Heart right ventricle (tissue), 16 donors: ENCODE measurements around the gene MED28. TPM values are rescaled to one million over a fixed set of nuclear protein-coding genes. Genes with fewer than 3 reads are reported as not detected.

ENCODE experiments used
- ATAC-seq, 8 donors: fragments of 200-7000 bp; cut with Tn5 transposase; one replicate each; pipeline ENCODE4 v1.9.1; 2020; ENCODE audit warnings: mild to moderate bottlenecking in 8 of 8, moderate library complexity in 8 of 8, moderate number of reproducible peaks in 1 of 8
- DNase-seq, 2 donors: peaks; one replicate each; pipeline ENCODE4 v3.0.0-alpha.2; 2020
- H3K27ac ChIP-seq, 10 donors: fragments of 200-600 bp; sonication (generic) in 2 of 10; one replicate each; pipeline versions ENCODE4 v1.5.0 to v1.8.0; 2020 to 2022; ENCODE audit warnings: mild to moderate bottlenecking in 3 of 10
- H3K27me3 ChIP-seq, 7 donors: fragments of 200-600 bp; one replicate each; pipeline ENCODE4 v1.8.0; 2021 to 2022; ENCODE audit warnings: mild to moderate bottlenecking in 2 of 7
- H3K36me3 ChIP-seq, 9 donors: fragments of 200-600 bp; sonication (generic) in 1 of 9; one replicate each; pipeline versions ENCODE4 v1.5.0 to v1.8.0; 2020 to 2022; ENCODE audit warnings: mild to moderate bottlenecking in 2 of 9
- H3K4me1 ChIP-seq, 9 donors: fragments of 200-600 bp; sonication (generic) in 1 of 9; one replicate each; pipeline versions ENCODE4 v1.5.0 to v1.8.0; 2020 to 2022; ENCODE audit warnings: mild to moderate bottlenecking in 4 of 9
- H3K4me3 ChIP-seq, 10 donors: fragments of 200-600 bp; sonication (generic) in 2 of 10; one replicate each; pipeline versions ENCODE4 v1.5.0 to v1.8.0; 2020 to 2022; ENCODE audit warnings: mild to moderate bottlenecking in 7 of 10, moderate library complexity in 2 of 10
- H3K9me3 ChIP-seq, 11 donors: fragments of 200-600 bp in 10 of 11; sonication (generic) in 2 of 11; one replicate each; pipeline versions ENCODE4 v1.5.0 to v1.8.0; 2013 to 2022; ENCODE audit warnings: mild to moderate bottlenecking in 2 of 11, control low read depth in 1 of 11, moderate library complexity in 1 of 11
- CTCF ChIP-seq, 9 donors: fragments of 200-600 bp; sonication (generic) in 2 of 9; IDR thresholded peaks; one replicate each; pipeline versions ENCODE4 v1.5.0 to v1.8.0; 2021 to 2022; ENCODE audit warnings: antibody characterized with exemption in 9 of 9, mild to moderate bottlenecking in 5 of 9, moderate library complexity in 1 of 9
- WGBS, 2 donors: extraction: QIAGEN DNeasy Blood & Tissue Kit; methylation state at CpG; one replicate each; pipeline ENCODE4 v1.1.7; 2013; ENCODE audit warnings: inconsistent platforms in 1 of 2; 5-methylcytosine and 5-hydroxymethylcytosine counted together
- intact Hi-C, 10 donors: fragments of 100-400 bp; cut with DNase I; formaldehyde crosslinking; loops; one replicate each; pipeline versions ENCODE4 v1.11.1 to v1.14.2; 2022
- polyA plus RNA-seq, 2 donors: library from polyadenylated mRNA; stranded (reverse); fragments of 200-250 nt; gene quantifications; one replicate each; pipeline ENCODE4 v1.2.3, GENCODE V29; 2013
- total RNA-seq, 10 donors: library from RNA; stranded (reverse); fragmentation: NEBNext Ultra II Directional in 3 of 10; extraction: Animal tissue kit (Norgen Biotek cat#: 25700) in 3 of 10; gene quantifications; one replicate each; pipeline versions ENCODE4 v1.2.1 to v1.2.4, GENCODE V29; 2021 to 2023
- donor health status: Arrhythmogenic right ventricular cardiomyopathy.
- donor health status: ischemic (EF 13 %, LVEDD 7.1; RV severe dilation, severe dysfunction).
- donor health status: healthy with polysubstance abuse.
- donor health status: DM: no; HTN: yes; CAD: no.
- donor health status: DM: no; HTN: no; CAD: no.
- donor health status: ischemic (EF 25% LVEDD 6.9; RV normal size, moderate dysfunction).
- donor health status: ischemic (EF 25% LVEDD 5.7; RV mildly dilated, moderate dysfunction).
- donor health status: healthy.
- donor health status: DM: yes; HTN: yes; CAD: no.
- donor health status: Ischemic cardiomyopathy.
- donor health status: ischemic (EF 35%, LVEDD 5.7; RV mildly dilated, moderate dysfunction).
- donor health status: nonischemic (EF 11% LVEDD 7.7; RV severe dilation, severe dysfunction).
- donor health status: DM: yes; HTN: yes; CAD: no.
- donor health status: PGD.
- donor health status: ischemic (EF 29% LVEDD 5.4; RV normal size, mild dysfunction).
- donor health status: nonischemic (EF 23%, LVEDD 6.1; RV moderate dilation, normal function).

The MED28 gene
- total and polyA plus RNA-seq, 12 donors, result 6.3 to 23.1 (median 17.0) TPM

- 54 to 55% methylated on average over 32 of the region's 32 CpGs for WGBS, 2 donors
- DNase-seq (peak; percentile 67 to 80), ATAC-seq (peak; percentile 84 to 91 (median 86))
- H3K4me3 ChIP-seq, result no peak overlapping the region
- H3K36me3 ChIP-seq, result peaks cover 0 to 65% (median 30%) of the 10 kb centered on the region in 9 donors
- intact Hi-C loops, result loop anchor here in 9 of 10 donors (1.0 to 5.0 kb wide), 3 partner anchors 88 to 90 kb away; no protein-coding TSS in a partner anchor
- H3K27me3 ChIP-seq, result no peaks in the 10 kb centered on the region
- peaks cover 0 to 7% (median 0%) of the 10 kb centered on the region in 9 donors for H3K4me1 ChIP-seq
- no peaks in the 10 kb centered on the region for H3K9me3 ChIP-seq
- TF ChIP-seq CTCF (IDR thresholded peaks at IDR 0.05), result peak; percentile 80 to 93 (median 89)
- H3K27ac ChIP-seq, result no peak overlapping the region
These were observed 22.5 kb downstream of the MED28 start for GRCh38 chr4:17636696-17637622.

- no peak for TF ChIP-seq CTCF (IDR thresholded peaks at IDR 0.05)
- Histone ChIP-seq H3K27me3 (no peaks in the 10 kb centered on the region), H3K4me3 (no peak overlapping the region), H3K27ac (no peak overlapping the region), H3K9me3 (peaks cover 0 to 6% (median 0%) of the 10 kb centered on the region in 11 donors), H3K4me1 (peaks cover 0 to 7% (median 0%) of the 10 kb centered on the region in 9 donors), H3K36me3 (peaks cover 0 to 43% (median 9%) of the 10 kb centered on the region in 9 donors)
- DNase-seq, result no peak
- intact Hi-C loops, result loop anchor here in 2 of 10 donors (5.0 kb wide), 1 partner anchor 92 kb away; no protein-coding TSS in a partner anchor
- ATAC-seq, result no peak
- WGBS, 2 donors, result 76 to 82% methylated on average over 7 of the region's 7 CpGs
These were observed 24.7 kb downstream of the MED28 start for GRCh38 chr4:17639136-17639535.

- Histone ChIP-seq H3K27me3 (no peaks in the 10 kb centered on the region), H3K36me3 (peaks cover 0 to 19% (median 0%) of the 10 kb centered on the region in 9 donors), H3K4me3 (no peak overlapping the region), H3K27ac (no peak overlapping the region), H3K4me1 (no peaks in the 10 kb centered on the region), H3K9me3 (peaks cover 0 to 6% (median 0%) of the 10 kb centered on the region in 11 donors)
- TF ChIP-seq CTCF (IDR thresholded peaks at IDR 0.05), result no peak
- no peak for ATAC-seq
- intact Hi-C loops, result no loop called here
- WGBS, 2 donors, result 86% methylated on average over 1 of the region's 1 CpG
- DNase-seq, result no peak
These were observed 27.9 kb downstream of the MED28 start for GRCh38 chr4:17642398-17642783.

GRCh38 chr4:17646693-17647092, 32.3 kb downstream of the MED28 start:
- no peak for TF ChIP-seq CTCF (IDR thresholded peaks at IDR 0.05)
- Histone ChIP-seq H3K4me1 (no peaks in the 10 kb centered on the region), H3K27me3 (no peaks in the 10 kb centered on the region), H3K9me3 (peaks cover 0 to 6% (median 0%) of the 10 kb centered on the region in 11 donors), H3K36me3 (no peaks in the 10 kb centered on the region), H3K4me3 (no peak overlapping the region), H3K27ac (no peak overlapping the region)
- DNase-seq, result no peak
- intact Hi-C loops, result no loop called here
- 71 to 77% methylated on average over 3 of the region's 3 CpGs for WGBS, 2 donors
- no peak for ATAC-seq
